ENCODE measurements around the gene HOXA5.

HOXA5 gene

DNA sequence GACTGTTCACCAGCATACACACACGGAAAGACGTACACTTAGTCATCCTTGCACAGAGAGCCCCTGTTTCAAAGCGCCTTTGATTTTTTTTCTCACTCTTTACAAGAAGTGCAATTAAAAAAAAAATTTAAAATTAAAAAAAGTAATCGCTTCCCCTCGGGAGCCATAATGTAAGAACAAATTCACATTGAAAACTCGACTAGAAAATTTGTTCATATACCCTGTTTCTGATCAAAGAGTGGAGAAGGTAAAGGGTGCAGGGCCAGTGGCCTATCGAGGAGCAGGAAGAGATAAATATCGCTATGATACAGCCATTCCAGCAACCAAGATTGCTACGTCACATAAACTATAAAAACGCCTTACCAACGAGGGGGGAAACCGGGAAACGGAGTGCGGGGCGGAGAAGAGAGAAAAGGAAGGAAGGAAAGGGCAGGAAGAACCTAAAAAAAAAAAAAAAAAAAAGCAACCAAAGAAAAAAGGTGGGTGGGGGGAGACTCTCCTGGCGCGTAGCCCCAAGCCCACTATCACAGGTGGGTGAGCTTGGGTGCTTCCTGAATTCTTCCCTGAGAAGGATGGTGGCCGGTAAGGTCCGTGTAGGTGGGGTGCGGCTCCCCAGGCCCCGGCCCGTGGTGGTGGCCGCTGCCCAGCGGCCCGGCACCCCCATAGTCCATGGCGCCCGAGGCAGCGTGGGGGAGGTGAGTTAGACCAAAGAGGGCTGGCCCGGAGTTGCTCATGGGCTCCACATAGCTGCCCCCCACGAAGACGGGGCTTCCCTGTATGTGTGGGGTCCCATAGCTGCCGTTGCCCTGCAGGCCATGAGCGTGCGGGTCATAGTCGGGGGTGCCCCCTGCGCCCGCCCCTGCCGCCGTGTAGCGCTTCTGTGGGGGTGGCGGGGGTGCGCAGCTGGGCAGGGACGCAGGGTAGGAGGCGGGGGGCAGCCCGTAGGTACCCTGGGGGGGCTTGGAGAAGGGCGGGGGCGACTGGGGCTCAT, 35.8 kb downstream of the HOXA5 start:
- no peak for DNase-seq (ENCODE audit: low spot score)

DNA sequence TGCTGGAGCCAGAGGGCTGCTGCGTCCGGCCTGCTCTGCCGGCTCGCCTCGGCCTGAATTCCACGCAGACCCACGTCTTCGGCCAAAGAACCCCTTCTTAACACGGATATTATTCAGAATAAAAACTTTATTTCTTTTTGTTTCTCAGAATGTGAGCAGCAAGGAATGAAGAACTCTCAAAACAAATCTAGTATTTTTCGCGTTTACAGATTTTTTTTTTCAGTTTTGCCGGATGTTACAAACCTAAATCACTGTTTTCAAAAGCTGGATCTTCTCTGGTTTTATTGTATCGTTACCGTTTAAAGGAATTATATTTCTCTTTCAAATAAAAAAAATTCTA, 36.6 kb downstream of the HOXA5 start:
- no peak for DNase-seq (ENCODE audit: low spot score)

DNA sequence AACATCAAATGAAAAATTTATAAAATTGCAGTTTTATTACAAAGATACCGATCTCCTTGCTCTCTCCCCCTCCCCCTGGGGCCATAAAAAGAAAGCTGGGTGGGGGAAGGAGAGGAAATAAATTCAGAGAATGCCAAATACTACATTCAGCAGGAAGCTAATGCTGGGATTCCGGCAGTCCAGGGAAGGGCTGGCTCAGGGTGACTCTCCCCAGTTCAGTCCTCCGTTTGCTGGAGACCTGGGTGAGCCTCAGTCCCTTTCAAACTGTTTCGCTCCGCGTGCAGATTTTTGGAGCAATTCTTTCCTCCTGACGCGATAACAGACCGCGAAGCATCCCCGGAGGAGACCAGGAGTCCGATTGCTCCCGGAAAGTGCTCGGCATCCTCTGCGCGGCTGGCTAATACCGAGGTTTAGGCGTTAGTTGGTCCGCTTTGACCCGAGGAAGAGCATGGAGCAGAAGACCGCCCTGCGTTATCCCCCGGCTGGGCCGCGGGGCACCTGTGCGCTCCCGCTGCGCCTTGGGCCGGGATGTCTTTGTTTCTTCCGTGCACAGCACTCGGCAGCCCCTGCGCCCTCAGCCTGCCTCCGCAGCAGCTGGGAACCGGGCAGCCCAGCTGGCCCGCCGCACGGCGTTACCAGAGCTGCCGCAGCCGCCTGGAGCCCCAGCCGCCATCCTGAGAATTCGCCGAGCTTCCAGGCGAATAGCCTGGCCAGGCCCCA, 37.1 kb downstream of the HOXA5 start:
- DNase-seq (ENCODE audit: low spot score): no peak

DNA sequence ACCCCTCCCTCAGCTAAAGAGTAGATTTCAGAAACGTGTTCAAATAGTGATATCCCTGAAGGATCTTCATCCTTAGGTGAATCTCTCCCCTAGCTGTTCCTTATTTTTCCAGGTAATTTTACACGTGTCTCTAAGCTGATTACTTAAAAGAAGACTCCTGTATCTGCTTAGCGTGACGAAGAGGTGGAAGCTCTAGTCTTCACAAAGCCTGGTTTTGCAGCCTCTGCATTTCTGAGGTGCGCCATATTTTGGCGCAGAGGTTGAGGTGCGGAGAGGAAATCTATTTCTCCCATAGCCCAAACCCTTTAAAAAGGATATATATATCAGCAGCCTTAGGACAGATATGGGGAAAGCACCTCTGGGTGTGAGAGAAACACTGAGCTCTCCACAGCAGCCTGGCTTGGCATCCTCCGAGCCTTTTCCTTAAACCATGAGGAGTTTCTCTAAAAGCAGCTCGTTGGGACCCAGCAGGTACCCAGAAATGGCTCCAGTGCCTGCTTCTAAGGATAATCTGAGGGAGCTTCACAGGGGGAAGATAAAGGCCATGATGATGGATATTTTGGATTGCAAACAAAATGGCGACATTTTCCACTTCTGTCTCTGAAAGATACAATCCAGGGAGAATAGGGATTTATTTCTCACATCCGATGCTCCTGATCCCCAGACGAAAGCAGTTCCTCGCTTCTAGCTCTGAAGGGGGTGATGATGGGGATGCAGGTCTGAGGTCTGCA, 38.0 kb downstream of the HOXA5 start:
- no peak for DNase-seq (ENCODE audit: low spot score)

DNA sequence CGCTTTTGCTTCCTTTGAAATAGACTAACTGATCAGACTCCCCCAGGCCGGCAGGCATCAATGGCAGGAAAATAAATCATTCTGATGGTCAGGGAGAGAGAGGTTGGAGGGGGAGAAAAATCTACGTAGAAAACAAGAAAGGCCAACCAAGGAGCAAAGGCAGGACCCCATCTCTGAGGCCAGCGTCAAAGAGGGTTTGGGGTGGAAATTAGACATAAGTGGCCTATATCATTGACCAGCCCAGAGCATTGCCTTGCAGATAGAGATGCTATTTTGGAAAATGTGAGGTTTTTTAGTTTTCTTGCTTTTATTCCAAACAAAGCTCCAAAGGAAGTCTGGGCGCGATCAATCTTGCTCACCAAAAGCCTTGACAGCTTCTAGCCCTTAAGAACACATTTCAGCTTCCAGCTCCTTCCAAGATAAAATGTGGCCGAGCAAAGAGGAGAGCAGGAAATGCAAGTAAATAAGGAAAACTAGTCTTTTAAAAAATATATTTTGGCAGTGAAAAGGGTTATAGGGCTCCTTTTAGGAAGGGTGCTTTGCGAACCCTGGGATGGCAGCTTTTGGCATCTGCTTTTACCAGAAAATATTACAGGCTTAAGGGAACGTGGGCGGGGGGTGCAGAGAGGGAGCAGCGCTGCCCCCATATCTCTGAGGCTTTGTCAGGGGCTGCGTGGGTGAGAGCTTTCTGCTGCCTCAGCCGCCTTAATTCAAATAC, 39.0 kb downstream of the HOXA5 start:
- no peak for DNase-seq (ENCODE audit: low spot score)

DNA sequence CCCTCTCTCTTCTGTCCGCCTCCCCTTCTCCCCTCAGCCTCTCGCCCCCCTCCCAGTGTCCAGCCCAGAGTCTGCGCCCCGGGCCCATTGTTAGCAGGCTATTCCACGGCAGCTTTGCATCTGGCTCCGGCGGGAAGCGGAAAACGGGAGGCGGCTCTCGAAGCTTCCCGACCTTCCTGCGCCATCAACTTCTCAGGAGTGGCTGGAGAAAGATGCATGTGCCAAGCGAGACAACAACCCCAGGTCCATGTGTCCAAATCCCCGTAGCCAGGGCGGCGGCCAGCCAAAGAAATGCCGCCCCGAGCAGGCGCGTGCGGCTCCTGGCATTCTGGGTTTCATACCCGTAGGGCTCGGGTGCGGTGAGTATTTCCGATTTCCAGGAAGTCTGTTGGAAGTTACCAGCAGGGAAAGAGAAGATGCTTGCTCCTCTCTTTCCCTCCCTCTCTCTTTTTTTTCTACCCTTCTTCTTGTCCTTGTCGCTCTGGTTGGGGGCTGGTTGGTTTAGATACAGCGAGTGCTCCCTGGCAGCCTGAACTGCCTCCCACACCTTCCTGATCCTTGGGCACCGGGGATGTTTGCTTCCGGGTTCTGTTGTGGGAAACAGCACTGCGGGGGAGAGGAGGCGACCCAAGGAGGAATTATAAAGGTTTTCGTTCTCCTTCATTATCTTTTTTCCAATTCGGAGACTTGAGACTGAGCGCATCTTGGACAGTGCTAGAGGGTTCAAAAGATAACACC, 39.8 kb downstream of the HOXA5 start:
- DNase-seq (ENCODE audit: low spot score): no peak

DNA sequence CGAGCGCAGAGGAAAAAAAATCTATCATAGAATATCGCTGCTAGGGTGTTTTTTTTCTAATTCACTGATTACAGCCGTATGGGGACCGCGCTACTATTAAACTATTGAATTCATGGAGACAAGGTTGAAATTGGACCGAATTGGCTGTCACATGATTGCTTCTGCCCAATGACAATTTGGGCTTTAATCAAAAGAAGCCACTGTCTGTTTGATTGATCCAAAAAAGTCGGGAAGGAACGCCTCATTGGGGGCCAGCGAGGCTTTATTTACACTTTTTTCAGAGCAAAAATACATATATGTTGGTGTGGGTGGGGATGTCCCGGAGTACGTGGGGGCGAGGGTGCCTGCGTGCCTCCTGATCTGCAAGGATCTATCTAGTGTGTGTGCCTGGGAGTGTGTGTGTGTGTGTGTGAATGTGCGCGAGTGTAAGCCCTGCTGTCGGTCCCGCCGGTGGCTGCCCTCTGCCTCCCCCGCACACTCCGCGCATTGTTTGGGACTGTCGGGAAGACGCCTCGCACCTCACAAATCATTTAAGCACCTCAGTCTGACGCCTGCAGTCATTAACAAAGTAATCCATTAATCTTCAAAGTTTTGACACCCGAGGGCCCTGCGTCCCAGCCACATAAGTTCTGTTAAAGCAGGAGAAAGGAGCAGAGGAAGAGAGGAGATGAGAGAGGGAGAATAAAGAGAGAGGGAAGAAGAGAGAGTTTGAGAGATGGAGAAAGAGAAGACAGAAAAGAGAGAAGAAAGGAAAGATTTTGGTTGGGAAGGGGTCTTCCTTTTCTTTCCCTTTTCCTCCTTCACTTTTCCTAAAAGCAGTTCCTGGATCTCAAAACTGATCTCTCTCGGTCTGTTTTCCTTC, 40.7 kb downstream of the HOXA5 start, which contains the start of gene HOXA2:
TSS of gene HOXA2 (minus strand) at position 103 of the 862 bp plus-strand sequence. CDS start 183 bp downstream, outside the sequence.
- no peak for DNase-seq (ENCODE audit: low spot score)

DNA sequence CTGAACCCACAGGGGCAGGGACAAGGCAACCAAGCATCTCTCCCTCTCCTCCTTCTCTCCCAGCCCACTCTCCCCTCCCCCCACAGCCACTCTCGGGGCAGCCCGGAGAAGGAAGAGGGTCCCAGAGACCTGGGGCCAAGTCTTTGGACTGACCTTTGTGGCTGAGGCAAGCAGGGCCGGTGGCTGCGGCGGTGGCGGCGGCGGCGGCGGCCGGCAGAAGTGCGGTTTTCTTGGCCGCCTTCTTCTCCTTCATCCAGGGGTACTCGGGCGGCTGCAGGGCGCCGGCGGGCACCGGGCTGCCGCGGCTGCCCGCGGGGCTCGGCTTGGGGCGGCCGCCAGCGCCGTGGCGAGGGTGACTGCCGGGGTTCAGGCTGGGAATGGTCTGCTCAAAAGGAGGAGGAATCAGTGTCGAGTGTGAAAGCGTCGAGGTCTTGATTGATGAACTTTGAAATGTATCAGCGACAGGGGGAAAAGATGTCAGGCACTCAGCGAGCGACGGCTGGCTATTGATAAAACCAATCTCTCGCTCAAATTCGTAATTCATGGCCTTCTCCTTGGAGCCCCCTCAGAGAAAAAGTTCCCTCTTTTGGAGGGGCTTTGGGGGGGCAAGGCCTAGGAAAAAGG, 41.4 kb downstream of the HOXA5 start:
- no peak for DNase-seq (ENCODE audit: low spot score)

DNA sequence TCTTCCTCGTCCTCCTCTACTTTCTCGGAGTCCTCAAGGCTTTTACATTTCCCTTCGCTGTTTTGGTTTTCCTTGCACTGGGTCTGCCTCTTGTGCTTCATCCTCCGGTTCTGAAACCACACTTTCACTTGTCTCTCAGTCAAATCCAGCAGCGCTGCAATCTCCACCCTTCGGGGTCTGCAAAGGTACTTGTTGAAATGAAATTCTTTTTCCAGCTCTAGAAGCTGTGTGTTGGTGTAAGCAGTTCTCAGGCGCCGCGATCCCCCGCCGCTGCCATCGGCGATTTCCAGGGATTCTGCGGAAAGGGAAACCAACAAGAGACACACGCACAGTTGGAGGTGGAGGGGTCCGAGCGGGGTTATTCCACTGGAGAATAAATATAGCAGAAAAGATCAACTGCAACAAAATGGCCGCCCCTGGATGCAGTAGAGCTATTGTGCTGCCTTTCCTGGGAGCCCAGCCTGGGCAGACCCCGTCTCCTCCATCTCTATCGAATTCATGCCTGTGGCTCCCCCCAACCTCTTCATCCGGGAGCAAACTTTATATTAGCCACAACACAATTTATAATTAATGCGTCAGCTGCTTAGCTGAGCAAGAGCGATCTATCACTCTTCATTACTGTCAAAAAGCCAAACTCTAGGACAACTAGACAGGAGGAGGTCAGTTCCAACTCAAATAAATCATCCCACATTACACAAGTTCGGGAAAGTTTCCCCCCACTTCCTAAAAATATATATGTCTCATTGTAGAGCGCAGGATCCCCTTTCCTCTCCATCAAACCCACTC, 42.1 kb downstream of the HOXA5 start:
- no peak for DNase-seq (ENCODE audit: low spot score)

DNA sequence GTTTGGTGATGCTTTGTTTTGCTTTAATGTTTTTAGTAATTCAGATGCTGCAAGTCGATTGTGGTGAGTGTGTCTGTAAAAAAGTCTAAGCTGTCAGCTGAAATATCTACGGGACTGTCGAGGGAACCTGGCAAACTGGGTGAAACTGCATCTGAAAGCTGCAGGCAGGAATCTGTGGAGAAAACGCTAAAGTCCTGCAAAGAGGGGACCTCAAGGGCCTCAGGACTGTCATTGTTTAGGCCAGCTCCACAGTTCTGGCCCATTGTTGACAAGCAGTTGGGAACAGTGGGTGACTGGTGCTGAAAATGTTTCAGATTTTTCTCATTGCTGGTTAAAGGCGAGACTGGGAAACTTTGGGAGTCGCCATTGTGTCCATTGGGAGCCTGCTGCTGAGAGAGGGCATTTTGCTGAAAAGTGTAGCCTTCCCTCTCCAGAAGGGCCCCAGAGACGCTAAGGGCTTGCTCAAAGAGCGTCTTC, 42.7 kb downstream of the HOXA5 start:
- no peak for DNase-seq (ENCODE audit: low spot score)

DNA sequence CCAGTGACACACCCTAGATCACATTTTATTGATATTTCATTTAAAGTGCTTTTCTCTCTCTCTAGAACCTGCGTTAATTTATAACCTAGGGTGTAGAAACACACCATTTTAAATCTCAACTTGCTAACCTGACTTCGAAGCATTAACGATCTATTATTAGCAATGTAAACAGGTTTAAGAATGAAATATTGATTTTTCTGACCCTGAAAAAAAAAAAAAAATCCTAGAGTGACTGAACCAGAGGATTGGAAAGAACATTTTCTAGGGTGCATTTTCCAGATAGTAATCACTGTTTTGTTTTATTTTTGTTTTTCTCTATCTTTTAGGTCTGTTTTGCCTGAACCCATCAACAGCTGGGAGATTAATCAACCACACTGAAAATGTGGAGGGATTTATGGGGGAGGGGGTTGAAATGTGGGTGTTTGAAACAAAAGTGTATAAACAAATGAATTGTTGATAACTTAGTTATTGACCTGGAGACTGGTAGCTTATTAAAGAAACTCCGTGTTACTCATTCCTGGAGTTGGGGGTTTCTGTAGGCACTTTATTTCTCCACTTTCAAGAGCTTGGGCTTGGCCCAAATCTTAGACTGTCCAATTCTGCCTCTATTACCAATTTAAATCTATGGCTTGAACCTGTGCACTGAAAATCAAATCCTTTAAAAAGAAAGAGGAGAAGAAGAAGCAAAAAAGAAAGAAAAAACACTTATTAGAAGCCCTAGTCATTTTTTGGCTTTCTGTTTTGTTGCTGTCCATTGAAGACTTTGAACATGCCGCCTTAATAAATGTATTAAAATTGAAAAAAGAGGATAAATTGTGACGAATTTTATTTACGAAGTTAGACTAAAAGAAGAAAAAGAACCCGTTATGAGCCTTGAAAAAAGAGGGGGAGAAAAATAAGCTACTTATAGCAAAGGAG, 43.8 kb downstream of the HOXA5 start:
- no peak for DNase-seq (ENCODE audit: low spot score)

DNA sequence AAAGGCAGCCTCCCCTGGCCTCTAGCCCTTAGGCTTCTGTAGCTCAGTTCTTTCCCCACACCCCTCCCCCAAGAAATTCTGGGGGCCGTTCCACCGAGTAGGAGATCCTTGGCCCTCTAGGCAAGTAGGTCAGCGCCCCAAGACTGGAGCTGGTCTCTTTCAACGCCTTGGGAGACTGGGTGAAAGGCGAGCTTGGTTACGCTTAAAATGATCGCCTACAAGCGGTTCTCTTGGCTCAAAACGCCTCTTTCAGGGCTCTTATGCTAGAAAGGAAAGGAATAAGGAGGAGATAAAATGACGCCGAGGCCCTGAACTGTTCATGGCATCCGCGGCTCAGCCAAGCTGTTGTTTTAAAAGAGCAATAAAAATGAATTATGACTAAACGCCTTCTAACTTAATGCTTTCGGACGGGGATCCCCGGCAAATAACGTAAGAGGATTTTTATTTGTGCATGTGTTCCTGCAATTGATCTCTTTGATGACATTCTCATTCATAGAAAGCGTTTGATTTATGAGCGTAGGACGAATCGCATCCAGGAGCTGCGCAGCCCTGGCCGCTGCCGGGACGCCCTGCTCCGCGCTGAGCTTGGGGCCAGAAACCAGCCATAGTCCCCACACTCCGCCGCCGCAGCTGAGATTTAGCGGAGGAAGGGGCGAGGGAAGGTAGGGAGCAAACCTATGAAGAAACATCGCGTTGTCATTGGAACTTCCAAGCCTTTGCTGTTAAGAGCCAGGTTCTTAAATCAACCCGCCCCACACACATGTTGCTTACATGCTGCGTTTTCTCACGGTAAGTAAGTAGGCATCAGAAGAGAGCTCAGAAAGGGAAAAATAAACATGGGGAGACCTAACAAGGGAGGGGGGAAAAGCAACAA, 44.7 kb downstream of the HOXA5 start:
- DNase-seq (ENCODE audit: low spot score): peak; percentile 61

DNA sequence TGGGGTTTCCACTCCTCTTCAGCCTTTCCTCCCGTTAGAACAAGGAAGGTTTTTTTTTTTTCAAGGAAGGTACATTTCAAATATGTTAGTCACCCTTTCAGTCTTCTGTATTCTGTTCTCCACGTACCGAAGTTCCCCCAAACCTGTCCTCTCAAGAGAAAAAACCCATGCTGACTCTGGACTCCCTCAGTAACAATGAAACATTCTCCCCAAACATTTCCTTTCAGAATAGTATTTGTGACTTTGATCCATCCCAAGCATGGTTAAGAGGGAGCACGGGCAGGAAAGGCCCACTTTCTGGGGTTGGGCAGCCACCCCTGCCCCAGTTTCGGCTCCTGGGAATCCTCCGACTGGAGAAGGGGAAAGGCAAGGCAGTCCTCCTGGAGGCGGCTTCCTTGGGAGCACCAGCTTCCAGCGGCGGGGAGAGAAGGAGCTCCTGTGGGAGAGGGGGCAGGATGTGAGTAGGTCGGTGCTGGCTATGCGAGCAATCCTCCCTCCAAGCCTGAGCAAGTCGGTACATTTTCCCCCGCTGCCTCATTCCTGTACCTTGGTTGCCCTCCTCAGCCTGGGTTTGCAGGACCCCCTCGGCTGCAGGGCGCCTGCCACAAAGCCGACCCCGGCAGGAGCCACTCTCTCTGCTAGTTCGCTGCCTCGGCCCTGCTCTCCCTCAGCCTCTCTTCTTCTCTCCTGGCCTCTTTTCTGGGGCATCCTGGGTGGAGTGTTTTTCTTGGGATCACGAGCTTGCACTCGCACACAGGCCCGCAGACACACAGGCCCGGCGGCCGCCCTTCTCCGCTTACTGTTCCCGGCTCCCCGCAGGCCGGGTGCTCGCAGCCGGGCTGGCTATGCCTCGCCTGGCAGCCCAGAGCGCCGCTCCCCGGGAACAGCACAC, 45.5 kb downstream of the HOXA5 start:
- DNase-seq (ENCODE audit: low spot score): peak; percentile 77

DNA sequence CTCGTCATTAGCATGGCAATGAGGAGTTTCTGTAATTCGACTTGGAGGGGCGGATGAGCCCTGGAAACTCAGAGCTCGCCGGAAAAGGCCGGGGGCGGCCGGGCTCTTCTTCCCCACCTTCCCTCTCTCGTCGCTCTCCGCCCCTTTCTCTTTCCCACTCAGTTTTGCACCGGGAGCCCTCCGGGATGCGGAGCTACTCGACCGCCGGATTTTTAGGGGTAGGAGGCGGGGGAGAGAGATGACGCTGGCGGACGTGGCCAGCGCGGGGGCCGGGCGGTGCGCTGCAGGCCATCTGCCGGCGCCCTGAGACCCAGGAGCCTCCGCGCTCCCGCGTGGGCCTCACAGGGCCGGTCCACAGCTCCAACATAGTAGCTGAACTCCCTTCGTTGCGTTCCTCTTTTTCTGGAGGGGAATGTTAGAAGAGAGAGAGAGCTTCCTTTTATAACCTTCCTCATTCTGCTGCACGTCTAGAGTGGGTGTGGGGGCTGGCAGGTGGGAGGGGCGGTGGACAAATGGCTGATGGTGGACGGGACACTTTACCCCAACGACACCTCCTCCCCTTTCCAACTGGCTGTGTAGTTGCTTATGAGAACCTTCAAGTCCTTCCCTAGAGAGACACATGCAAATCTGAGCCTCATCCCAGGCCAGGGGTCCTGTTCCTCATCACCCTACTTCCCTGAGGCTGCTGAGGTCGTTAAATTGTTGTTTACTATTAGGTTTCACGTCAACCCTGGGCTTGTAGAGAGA, 46.5 kb downstream of the HOXA5 start:
- peak; percentile 84 for DNase-seq (ENCODE audit: low spot score)

Measured in GM03348 (cell line).